K562 (cell line): Measurements from ENCODE around the gene KRR1. TPM values are rescaled to one million over a fixed set of nuclear protein-coding genes. Genes with fewer than 3 reads are reported as not detected.

Experiments used
- ATAC-seq: fragments of 200-7000 bp; cut with Tn5 transposase; 3 replicates; pipeline ENCODE4 v1.9.1; 2020; ENCODE audit warnings: moderate library complexity
- BruUV-seq: library from RNA; stranded (reverse); fragments of 400-500 nt; replicated peaks from 2 replicates; lab custom pipeline; 2021; lab: Mats Ljungman, UMichigan
- CTCF ChIA-PET: fragments of 300-600 bp; formaldehyde crosslinking; extraction: SDS; loops from one replicate; lab custom pipeline; 2021; ENCODE audit warnings: low intra/inter-chr PET ratio; lab: Yijun Ruan, JAX
- POLR2A ChIA-PET: fragments of 300-600, 350-650 bp; sonication (Branson Sonifier 250); formaldehyde crosslinking; extraction: SDS; loops from one replicate; lab custom pipeline; 2021; ENCODE audit warnings: antibody characterized with exemption, inconsistent platforms; lab: Yijun Ruan, JAX
- DNase-seq, 4 experiments: peaks; one replicate each; pipeline versions ENCODE4 v3.0.0 to v3.0.0-alpha.2; 2011 to 2018; ENCODE audit warnings: low spot score in 3 of 4, mixed read lengths in 3 of 4; ENCODE audit errors: extremely low read depth in 1 of 4
- FAIRE-seq: peaks from 2 replicates; lab custom pipeline; 2011; peaks lifted over from hg19 to GRCh38; lab: Jason Lieb, UNC
- H2AFZ ChIP-seq: 2 replicates; pipeline ENCODE4 v1.6.0; 2011; ENCODE audit warnings: low read depth, low read length, control low read depth, inconsistent platforms
- H3K27ac ChIP-seq: fragments of 200-600 bp; 3 replicates; pipeline ENCODE4 v1.8.0; 2011; ENCODE audit warnings: low read depth, mild to moderate bottlenecking, control low read depth, inconsistent platforms, low read length, moderate library complexity, mixed read lengths; ENCODE audit errors: extremely low read depth
- H3K27me3 ChIP-seq, 2 experiments: fragments of 300-600 bp in 1 of 2; 2 replicates in 1 of 2; 3 replicates in 1 of 2; pipeline versions ENCODE4 v1.6.0 to v1.8.0; 2011; ENCODE audit warnings: inconsistent platforms in 2 of 2, low read length in 2 of 2, mild to moderate bottlenecking in 1 of 2, mixed read lengths in 1 of 2, moderate library complexity in 1 of 2; ENCODE audit not compliant: control insufficient read depth in 2 of 2, insufficient read depth in 2 of 2
- H3K36me3 ChIP-seq: fragments of 300-600 bp; 3 replicates; pipeline ENCODE4 v1.8.0; 2011; ENCODE audit warnings: mild to moderate bottlenecking, low read length, inconsistent platforms; ENCODE audit not compliant: control insufficient read depth, insufficient read depth
- H3K4me1 ChIP-seq, 2 experiments: fragments of 200-600 bp in 1 of 2; replicated peaks in 1 of 2; 2 replicates in 1 of 2; 3 replicates in 1 of 2; pipeline versions ENCODE4 v1.5.1 to v1.8.0; 2011; ENCODE audit warnings: inconsistent platforms in 2 of 2, low read length in 2 of 2, mild to moderate bottlenecking in 1 of 2, mixed read lengths in 1 of 2, moderate library complexity in 1 of 2; ENCODE audit not compliant: control insufficient read depth in 2 of 2, insufficient read depth in 2 of 2
- H3K4me2 ChIP-seq: 2 replicates; pipeline ENCODE4 v1.6.1; 2011; ENCODE audit warnings: low read length, control low read depth, inconsistent platforms, mixed read lengths; ENCODE audit not compliant: insufficient read depth
- H3K4me3 ChIP-seq: fragments of 200-600 bp; sonication (generic), shearing (Covaris generic); 2 replicates; pipeline ENCODE4 v1.5.1; 2016; ENCODE audit warnings: control low read depth, inconsistent platforms
- H3K79me2 ChIP-seq: fragments of 200-600 bp; 3 replicates; pipeline ENCODE4 v1.8.0; 2011; ENCODE audit warnings: low read length, inconsistent platforms; ENCODE audit not compliant: control insufficient read depth, insufficient read depth
- H3K9ac ChIP-seq, 2 experiments: 2 replicates each; pipeline versions ENCODE4 v1.6.0 to v1.6.1; 2011; ENCODE audit warnings: low read depth in 2 of 2, low read length in 2 of 2, control low read depth in 1 of 2, inconsistent platforms in 1 of 2, mild to moderate bottlenecking in 1 of 2, mixed read lengths in 1 of 2; ENCODE audit not compliant: insufficient read depth in 1 of 2
- H3K9me1 ChIP-seq: one replicate; pipeline ENCODE4 v1.6.0; 2011; ENCODE audit warnings: inconsistent platforms, mild to moderate bottlenecking, low read length, moderate library complexity; ENCODE audit not compliant: control insufficient read depth, insufficient read depth
- H3K9me3 ChIP-seq: replicated peaks from 2 replicates; pipeline ENCODE4 v1.5.1; 2011; ENCODE audit warnings: low read depth, low read length, inconsistent platforms; ENCODE audit not compliant: control insufficient read depth, insufficient read depth
- H4K20me1 ChIP-seq: replicated peaks from 2 replicates; pipeline ENCODE4 v1.6.1; 2011; ENCODE audit warnings: low read length, inconsistent platforms, mixed read lengths; ENCODE audit not compliant: control insufficient read depth, insufficient read depth
- ARID2 ChIP-seq: fragments of 450-650 bp; IDR thresholded peaks from 2 replicates; pipeline ENCODE4 v1.6.1; 2017; ENCODE audit warnings: antibody characterized with exemption, mild to moderate bottlenecking
- CCAR2 ChIP-seq: fragments of 200-400 bp; formaldehyde crosslinking; IDR thresholded peaks from 2 replicates; pipeline ENCODE4 v1.6.1; 2017; ENCODE audit warnings: mild to moderate bottlenecking, low read depth, low read length
- POU5F1 ChIP-seq: fragments of 150-350 bp; IDR thresholded peaks from 2 replicates; pipeline ENCODE4 v1.6.1; 2014; ENCODE audit warnings: borderline replicate concordance, low read length, low read depth, mild to moderate bottlenecking; ENCODE audit not compliant: partially characterized antibody
- RAD21 ChIP-seq, 2 experiments: fragments of 250-450 bp in 1 of 2; fragments of 450-650 bp in 1 of 2; sonication (Bioruptor Pico) in 1 of 2; formaldehyde crosslinking in 1 of 2; IDR thresholded peaks in 1 of 2; conservative IDR thresholded peaks in 1 of 2; 2 replicates each; pipeline versions ENCODE4 v1.4.0 to v1.8.0; 2020 to 2022; ENCODE audit warnings: mild to moderate bottlenecking in 2 of 2, moderate library complexity in 1 of 2
- SMC3 ChIP-seq: conservative IDR thresholded peaks from 2 replicates; pipeline ENCODE4 v1.6.1; 2011; ENCODE audit warnings: low read depth, low read length, improper control_type of control experiment; ENCODE audit not compliant: insufficient read depth
- TCF3 ChIP-seq: sonication (generic); formaldehyde crosslinking; IDR thresholded peaks from 2 replicates; pipeline ENCODE4 v1.4.0; 2020; ENCODE audit warnings: mild to moderate bottlenecking, missing genetic modification reagents
- ZBTB7A ChIP-seq: IDR thresholded peaks from 2 replicates; pipeline ENCODE4 v1.6.1; 2011; ENCODE audit warnings: low read depth, mild to moderate bottlenecking, low read length, moderate library complexity, borderline replicate concordance; ENCODE audit not compliant: control insufficient read depth
- WGBS: fragments of 100-300 bp; shearing (Covaris generic); methylation state at CpG from one replicate; pipeline ENCODE4 v1.1.6; 2016; ENCODE audit warnings: low coverage, mixed read lengths; ENCODE audit not compliant: insufficient coverage; ENCODE audit errors: missing lambda C conversion rate; 5-methylcytosine and 5-hydroxymethylcytosine counted together
- in situ Hi-C: fragments of 300-500 bp; cut with MboI; formaldehyde crosslinking; loops from 4 replicates; pipeline ENCODE4 v1.15.0; 2018; ENCODE audit warnings: inconsistent platforms, mixed read lengths
- intact Hi-C: fragments of 100-400 bp; cut with micrococcal nuclease; formaldehyde crosslinking; loops from 2 replicates; pipeline ENCODE4 v1.14.2; 2022
- polyA plus RNA-seq, 8 experiments: library from polyadenylated mRNA; depleted of rRNA in 4 of 8; stranded (reverse) in 5 of 8; unstranded in 3 of 8; fragments of >200 nt; fragmentation: Nextera tagmentation in 2 of 8; fragmentation: Illumina TruSeq in 1 of 8; extraction: Ambion mirVana in 2 of 8; extraction: Trizol in 1 of 8; gene quantifications; 2 replicates each; pipeline versions ENCODE4 v1.2.1 to v1.2.3, GENCODE V29; 2011 to 2014; ENCODE audit warnings: inconsistent platforms in 1 of 8, missing spikeins in 1 of 8
- total RNA-seq, 7 experiments: library from RNA; depleted of rRNA in 6 of 7; stranded (reverse); fragments of >200 nt in 6 of 7; fragmentation: Illumina TruSeq in 2 of 7; extraction: Trizol in 2 of 7; gene quantifications; 2 replicates each; pipeline versions ENCODE4 v1.2.1 to v1.2.3, GENCODE V29; 2011 to 2021; ENCODE audit warnings: low replicate concordance in 1 of 7
- TF ChIP-seq, protein P1 (sequence below): sonication (generic); formaldehyde crosslinking; IDR thresholded peaks from 2 replicates; pipeline ENCODE4 v1.8.1; 2023; ENCODE audit warnings: mild to moderate bottlenecking, missing genetic modification reagents
- TF ChIP-seq, protein P2 (sequence below): fragments of 450-650 bp; formaldehyde crosslinking; IDR thresholded peaks from 2 replicates; pipeline ENCODE4 v1.4.0; 2020; ENCODE audit warnings: mild to moderate bottlenecking, moderate library complexity

KRR1 gene
- total and polyA plus RNA-seq, 9 of the 15 experiments (the other 6 are each of a cell fraction or from before 2014, with no cell fraction given), result 42.6 to 102 (median 61.0) TPM

DNA sequence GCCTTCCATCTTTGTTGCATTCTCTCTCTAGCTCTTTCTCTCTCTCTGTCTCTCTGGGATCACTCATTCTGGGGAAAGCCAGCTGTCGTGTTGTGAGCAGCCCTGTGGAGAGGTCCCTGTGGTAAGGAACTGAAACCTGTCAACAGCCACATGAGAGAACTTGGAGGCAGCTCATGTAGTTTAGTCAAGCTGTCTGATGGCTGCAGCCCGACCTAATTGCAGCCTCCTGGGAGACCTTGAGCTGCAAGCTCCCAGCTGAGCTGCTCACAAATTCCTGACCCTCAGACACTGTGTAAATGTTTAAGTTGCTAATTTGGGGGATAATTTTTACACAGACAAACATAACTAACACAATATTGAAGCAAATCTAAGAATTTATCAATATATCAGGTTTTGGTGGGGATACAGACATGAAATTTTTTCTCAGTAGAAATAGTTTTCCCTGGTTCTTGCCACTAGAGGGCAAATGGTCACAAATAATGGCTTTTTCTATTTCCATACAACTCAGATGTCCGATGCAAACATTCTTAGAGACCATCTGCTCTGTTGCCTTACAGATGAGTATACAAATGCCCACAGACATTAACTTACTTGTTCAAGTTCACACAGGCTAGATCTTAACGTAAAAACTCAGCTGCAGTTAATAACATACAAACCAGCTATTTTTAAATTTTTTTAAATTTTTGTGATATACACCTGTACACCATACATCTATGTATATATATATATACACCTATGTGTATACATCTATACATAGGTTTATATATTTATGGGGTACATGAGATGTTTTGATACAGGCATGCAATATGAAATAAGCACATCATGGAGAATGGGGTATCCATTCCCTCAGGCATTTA is 15.5 kb upstream of the KRR1 start:
- H3K9me1 ChIP-seq, result no peaks in the 10 kb centered on the region
- no peaks in the 10 kb centered on the region for H3K9me3 ChIP-seq
- H3K79me2 ChIP-seq, result no peaks in the 10 kb centered on the region
- H2AFZ ChIP-seq, result no peak overlapping the region
- in situ Hi-C loops, result no loop called here
- ChIA-PET CTCF (interaction anchor here (1.0 to 2.5 kb wide), 4 partner anchors 504 to 929 kb away, joined by 3 to 14 read pairs (median 4); partner anchors contain the start of gene PHLDA1), POLR2A (no interaction called here)
- H3K36me3 ChIP-seq, result no peaks in the 10 kb centered on the region
- intact Hi-C loops, result loop anchor here (1.0 to 10.0 kb wide), 4 partner anchors 198 to 820 kb away; partner anchors contain the start of genes BBS10 and PHLDA1
- peak; percentile 19 to 52 (median 25) for DNase-seq
- BruUV-seq, result no TSS peak
- no peaks in the 10 kb centered on the region for H3K27me3 ChIP-seq
- H3K27ac ChIP-seq, result no peak overlapping the region
- no peaks in the 10 kb centered on the region for H4K20me1 ChIP-seq
- H3K4me1 ChIP-seq, result no peaks in the 10 kb centered on the region
- H3K4me3 ChIP-seq, result no peak overlapping the region
- peak; percentile 75 for FAIRE-seq
- WGBS, result 3% methylated on average over 4 of the region's 4 CpGs
- H3K4me2 ChIP-seq, result no peak overlapping the region
- no peak overlapping the region for H3K9ac ChIP-seq
- ATAC-seq, result peak; percentile 70
- TF ChIP-seq ARID2 (no peak), RAD21 (CRISPR knock-in tag; conservative IDR thresholded peaks at IDR 0.05 in 1 of 2, IDR thresholded peaks at IDR 0.05 in 1 of 2) (peak; percentile 89 to 90), CCAR2 (no peak), SMC3 (peak; percentile 55), ZBTB7A (no peak), TCF3 (CRISPR knock-in tag) (no peak), POU5F1 (no peak)
- TF ChIP-seq, protein P1, sequence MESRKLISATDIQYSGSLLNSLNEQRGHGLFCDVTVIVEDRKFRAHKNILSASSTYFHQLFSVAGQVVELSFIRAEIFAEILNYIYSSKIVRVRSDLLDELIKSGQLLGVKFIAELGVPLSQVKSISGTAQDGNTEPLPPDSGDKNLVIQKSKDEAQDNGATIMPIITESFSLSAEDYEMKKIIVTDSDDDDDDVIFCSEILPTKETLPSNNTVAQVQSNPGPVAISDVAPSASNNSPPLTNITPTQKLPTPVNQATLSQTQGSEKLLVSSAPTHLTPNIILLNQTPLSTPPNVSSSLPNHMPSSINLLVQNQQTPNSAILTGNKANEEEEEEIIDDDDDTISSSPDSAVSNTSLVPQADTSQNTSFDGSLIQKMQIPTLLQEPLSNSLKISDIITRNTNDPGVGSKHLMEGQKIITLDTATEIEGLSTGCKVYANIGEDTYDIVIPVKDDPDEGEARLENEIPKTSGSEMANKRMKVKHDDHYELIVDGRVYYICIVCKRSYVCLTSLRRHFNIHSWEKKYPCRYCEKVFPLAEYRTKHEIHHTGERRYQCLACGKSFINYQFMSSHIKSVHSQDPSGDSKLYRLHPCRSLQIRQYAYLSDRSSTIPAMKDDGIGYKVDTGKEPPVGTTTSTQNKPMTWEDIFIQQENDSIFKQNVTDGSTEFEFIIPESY (CRISPR knock-in tag), result no peak
- TF ChIP-seq, protein P2, sequence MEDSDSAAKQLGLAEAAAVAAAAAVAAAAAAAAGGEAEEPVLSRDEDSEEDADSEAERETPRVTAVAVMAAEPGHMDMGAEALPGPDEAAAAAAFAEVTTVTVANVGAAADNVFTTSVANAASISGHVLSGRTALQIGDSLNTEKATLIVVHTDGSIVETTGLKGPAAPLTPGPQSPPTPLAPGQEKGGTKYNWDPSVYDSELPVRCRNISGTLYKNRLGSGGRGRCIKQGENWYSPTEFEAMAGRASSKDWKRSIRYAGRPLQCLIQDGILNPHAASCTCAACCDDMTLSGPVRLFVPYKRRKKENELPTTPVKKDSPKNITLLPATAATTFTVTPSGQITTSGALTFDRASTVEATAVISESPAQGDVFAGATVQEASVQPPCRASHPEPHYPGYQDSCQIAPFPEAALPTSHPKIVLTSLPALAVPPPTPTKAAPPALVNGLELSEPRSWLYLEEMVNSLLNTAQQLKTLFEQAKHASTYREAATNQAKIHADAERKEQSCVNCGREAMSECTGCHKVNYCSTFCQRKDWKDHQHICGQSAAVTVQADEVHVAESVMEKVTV (CRISPR knock-in tag), result peak; percentile 84
